OCI-LY7 (cell line): ENCODE results near the gene APIP.

Experiments
- EZH2phosphoT487 ChIP-seq: fragments of 200-600 bp; sonication (generic); IDR thresholded peaks from 2 replicates; pipeline ENCODE4 v1.6.1; 2018; ENCODE audit warnings: low read depth, borderline replicate concordance, mild to moderate bottlenecking, mixed run types, antibody characterized with exemption, low read length, moderate library complexity, mixed read lengths
- TF ChIP-seq, protein P1 (sequence below): fragments of 200-600 bp; sonication (generic); conservative IDR thresholded peaks from 2 replicates; pipeline ENCODE4 v1.5.1; 2014; ENCODE audit warnings: mild to moderate bottlenecking, antibody characterized with exemption, low read length, moderate library complexity, mixed read lengths

DNA sequence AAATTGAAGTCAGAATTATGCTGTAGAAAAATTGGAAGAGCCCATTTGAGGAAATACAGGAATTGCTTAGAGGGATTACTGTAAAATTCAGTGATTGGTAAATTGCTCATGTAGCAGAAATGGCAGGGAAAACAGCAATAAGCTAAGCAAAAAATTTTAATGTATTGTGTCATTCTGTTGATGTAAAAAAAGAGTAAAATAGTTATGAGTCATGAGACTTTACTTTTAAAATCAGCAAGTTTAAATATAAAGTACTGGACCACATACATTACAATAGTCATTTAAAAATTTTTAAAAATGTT, 10.6 kb upstream of the APIP start:
- TF ChIP-seq EZH2phosphoT487, result no peak
- TF ChIP-seq, protein P1, sequence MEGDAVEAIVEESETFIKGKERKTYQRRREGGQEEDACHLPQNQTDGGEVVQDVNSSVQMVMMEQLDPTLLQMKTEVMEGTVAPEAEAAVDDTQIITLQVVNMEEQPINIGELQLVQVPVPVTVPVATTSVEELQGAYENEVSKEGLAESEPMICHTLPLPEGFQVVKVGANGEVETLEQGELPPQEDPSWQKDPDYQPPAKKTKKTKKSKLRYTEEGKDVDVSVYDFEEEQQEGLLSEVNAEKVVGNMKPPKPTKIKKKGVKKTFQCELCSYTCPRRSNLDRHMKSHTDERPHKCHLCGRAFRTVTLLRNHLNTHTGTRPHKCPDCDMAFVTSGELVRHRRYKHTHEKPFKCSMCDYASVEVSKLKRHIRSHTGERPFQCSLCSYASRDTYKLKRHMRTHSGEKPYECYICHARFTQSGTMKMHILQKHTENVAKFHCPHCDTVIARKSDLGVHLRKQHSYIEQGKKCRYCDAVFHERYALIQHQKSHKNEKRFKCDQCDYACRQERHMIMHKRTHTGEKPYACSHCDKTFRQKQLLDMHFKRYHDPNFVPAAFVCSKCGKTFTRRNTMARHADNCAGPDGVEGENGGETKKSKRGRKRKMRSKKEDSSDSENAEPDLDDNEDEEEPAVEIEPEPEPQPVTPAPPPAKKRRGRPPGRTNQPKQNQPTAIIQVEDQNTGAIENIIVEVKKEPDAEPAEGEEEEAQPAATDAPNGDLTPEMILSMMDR, result no peak
